GM12872 (cell line): Measurements from ENCODE around the gene ADAMTSL5.

Source experiments
- CTCF ChIP-seq: IDR thresholded peaks from 3 replicates; pipeline ENCODE4 v1.5.1; 2011; ENCODE audit warnings: low read depth, mild to moderate bottlenecking, low read length, moderate library complexity; ENCODE audit not compliant: insufficient read depth

ADAMTSL5 gene

DNA sequence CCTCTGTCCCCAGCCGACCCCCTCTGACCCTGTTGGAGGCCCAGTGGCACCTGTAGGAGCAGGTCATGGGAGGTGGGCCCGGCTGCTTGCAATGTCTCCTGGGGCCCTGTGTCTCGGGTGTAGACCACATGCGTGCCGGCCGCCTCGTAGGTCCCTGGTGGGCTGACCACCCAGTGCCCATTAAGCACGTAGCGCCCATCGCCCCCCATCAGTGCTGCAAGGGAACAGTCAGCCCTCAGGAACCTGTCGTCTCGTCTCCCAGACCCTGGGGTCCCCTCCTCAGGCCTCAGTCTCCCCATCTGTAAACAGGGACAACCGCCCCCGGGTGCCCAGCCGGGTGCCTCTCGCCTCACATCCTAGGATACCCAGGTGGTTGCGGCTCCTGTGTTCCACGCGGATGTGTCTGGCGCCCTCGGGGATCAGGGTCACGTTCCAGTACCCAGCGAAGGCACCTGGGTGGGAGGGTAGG, 5.6 kb downstream of the ADAMTSL5 start:
- TF ChIP-seq CTCF: no peak

GRCh38 chr19:1505991-1506881, 6.6 kb downstream of the ADAMTSL5 start:
- no peak for TF ChIP-seq CTCF

- TF ChIP-seq CTCF: no peak
These were observed 7.8 kb downstream of the ADAMTSL5 start for GRCh38 chr19:1505012-1505411.

DNA sequence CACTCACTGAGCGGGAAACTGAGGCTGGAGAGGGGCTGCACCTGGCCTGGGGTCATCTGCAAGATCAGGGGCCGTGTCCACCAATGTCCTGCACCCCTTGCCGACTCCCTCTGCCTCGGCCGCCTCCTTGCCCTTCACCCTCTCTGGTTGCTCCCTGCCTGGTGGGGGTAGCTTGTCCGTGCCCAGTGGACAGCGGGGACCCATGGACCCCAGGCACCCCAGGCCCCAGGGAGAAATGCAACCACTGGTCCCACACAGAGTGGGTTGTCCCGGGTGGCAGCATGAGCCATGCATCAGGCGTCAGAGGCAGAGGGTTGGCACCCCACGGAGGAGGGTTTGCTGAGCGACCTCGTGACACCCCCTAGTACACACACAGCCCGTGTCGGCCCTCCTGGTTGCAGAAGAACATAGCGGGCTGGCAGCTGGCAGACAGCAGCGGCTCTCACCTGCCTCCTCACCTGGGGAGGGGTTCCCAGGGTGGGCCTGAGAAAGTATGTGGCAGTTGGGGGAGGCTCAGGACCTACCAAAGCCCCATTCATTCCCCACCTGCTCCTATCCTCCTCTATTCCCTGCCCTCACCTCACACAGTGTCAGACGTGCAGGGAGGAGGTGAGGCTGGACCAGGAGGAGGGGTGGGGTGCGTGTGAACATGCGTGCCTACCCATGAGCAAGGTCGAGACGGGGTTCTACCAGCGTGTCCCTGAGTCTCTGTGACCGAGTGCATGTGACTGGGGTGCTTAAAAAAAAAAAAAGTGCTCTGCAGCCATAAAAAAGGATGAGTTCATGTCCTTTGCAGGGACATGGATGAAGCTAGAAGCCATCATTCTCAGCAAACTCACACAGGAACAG, 8.7 kb downstream of the ADAMTSL5 start:
- no peak for TF ChIP-seq CTCF

DNA sequence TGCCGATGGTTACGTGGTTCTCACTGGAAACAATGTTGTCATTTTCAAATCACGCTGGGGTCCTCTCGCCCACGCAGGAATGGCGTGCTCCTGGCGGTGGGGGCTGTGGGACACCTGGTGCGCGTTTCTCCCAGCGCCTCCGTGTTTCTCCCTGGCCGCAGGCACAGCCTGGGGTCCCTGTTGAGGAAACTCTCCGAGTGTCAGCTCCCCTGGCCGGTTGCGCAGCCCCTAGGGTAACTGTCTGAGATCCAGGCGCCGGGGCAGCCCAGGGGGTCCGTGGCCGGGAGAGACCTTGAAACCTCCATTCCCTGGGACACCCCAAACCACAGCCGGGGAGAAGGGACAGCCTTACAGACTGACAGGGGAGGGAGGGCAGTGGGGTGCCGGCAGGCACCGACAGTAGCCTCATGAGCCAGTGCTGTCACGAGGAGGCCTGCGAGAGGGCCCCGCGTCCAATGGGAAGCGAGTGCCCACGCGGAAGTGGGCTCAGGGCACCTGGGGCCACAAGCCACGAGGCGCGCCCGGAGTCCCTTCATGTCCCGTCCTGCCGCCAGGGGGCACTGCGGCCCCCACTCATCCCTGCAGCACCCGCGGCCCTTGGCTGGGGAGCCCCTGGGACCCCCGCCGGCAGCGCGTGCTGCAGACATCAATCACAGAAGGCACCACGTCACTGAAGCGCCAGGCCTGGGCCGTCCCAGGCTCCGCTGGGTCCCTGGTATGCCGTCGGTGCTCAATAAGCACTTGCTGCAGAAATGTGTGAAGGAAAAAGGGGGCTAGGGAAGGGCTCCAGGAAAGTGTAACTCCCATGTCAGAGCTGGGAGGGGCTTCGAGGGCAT, 9.5 kb downstream of the ADAMTSL5 start:
- TF ChIP-seq CTCF: peak; percentile 82

DNA sequence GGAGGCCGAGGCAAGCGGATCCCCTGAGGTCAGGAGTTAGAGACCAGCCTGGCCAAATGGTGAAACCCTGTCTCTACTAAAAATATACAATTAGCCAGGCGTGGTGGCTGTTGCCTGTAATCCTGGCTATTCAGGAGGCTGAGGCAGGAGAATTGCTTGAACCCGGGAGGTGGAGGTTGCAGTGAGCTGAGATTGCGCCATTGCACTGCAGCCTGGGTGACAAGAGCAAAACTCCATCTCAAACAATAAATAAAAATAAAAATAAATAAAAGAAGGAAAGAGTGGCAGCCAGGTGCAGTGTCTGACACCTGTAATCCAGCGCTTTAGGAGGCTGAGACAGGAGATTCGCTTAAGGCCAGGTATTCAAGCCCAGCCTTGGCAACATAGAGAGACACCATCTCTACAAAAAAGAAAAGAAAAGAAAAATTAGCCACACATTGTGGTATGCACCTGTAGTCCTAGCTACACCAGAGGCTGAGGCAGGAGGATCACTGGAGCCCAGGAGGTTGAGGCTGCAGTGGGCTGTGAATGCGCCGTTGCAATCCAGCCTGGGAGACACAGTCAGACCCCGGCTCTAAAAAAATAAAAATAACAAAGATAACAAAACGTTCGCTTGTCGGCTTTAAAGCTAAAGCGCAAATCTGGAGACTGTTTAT, 10.3 kb downstream of the ADAMTSL5 start:
- no peak for TF ChIP-seq CTCF
